Measurements from ENCODE around the gene CTNNBL1.

- TF ChIP-seq EZH2 (IDR thresholded peaks at IDR 0.05) (no peak), POLR2AphosphoS5 (IDR thresholded peaks at IDR 0.05; ENCODE audit: borderline replicate concordance, low read depth, low read length) (no peak), FOXP2 (optimal IDR thresholded peaks at IDR 0.05; ENCODE audit: control extremely low read depth, extremely low read length, insufficient read depth) (no peak)
Measured at GRCh38 chr20:37859406-37860171, 165.8 kb downstream of the CTNNBL1 start.
